Adrenal gland (tissue), 12 donors: ENCODE measurements around the gene AREG. TPM values are rescaled to one million over a fixed set of nuclear protein-coding genes. Genes with fewer than 3 reads are reported as not detected.

ENCODE experiments used
- DNase-seq, 7 donors: peaks; one replicate each; pipeline ENCODE4 v3.0.0-alpha.2; 2019 to 2020
- H3K27ac ChIP-seq, 5 donors: fragments of 200-600 bp; sonication (generic) in 4 of 5; 1 replicate in 3 of 5; 2 replicates in 2 of 5; pipeline versions ENCODE4 v1.5.1 to v1.8.0; 2016 to 2020; ENCODE audit warnings: mild to moderate bottlenecking in 1 of 5
- H3K27me3 ChIP-seq: fragments of 200-600 bp; 2 replicates; pipeline ENCODE4 v1.8.0; 2021
- H3K36me3 ChIP-seq, 2 donors: fragments of 200-600 bp; replicated peaks in 1 of 2; 1 replicate in 1 of 2; 2 replicates in 1 of 2; pipeline versions ENCODE4 v1.5.1 to v1.8.0; 2018 to 2022
- H3K4me1 ChIP-seq, 2 donors: fragments of 200-600 bp; replicated peaks in 1 of 2; 1 replicate in 1 of 2; 2 replicates in 1 of 2; pipeline versions ENCODE4 v1.5.1 to v1.8.0; 2018 to 2021
- H3K4me3 ChIP-seq, 4 donors: fragments of 200-600 bp; sonication (generic) in 3 of 4; one replicate each; pipeline ENCODE4 v1.5.1; 2016 to 2018
- H3K9me3 ChIP-seq, 3 donors: fragments of 200-600 bp; sonication (generic) in 1 of 3; replicated peaks in 1 of 3; 1 replicate in 2 of 3; 2 replicates in 1 of 3; pipeline versions ENCODE4 v1.5.1 to v1.8.0; 2016 to 2021
- POLR2A ChIP-seq, 2 donors: fragments of 450-650 bp; IDR thresholded peaks; one replicate each; pipeline ENCODE4 v1.6.1; 2017; ENCODE audit warnings: antibody characterized with exemption in 2 of 2, mild to moderate bottlenecking in 2 of 2, moderate library complexity in 1 of 2
- WGBS, 4 donors: extraction: QIAGEN DNeasy Blood & Tissue Kit in 2 of 4; methylation state at CpG; one replicate each; pipeline versions ENCODE4 v1.1.5 to v1.1.7; 2013 to 2017; 5-methylcytosine and 5-hydroxymethylcytosine counted together
- intact Hi-C, 2 donors: fragments of 100-400 bp; cut with DNase I; formaldehyde crosslinking; loops; one replicate each; pipeline versions ENCODE4 v1.14.1 to v1.15.0; 2022 to 2023
- polyA plus RNA-seq, 3 donors: library from polyadenylated mRNA; stranded (reverse); fragments of 200-250 nt in 2 of 3; fragments of 350-450 nt in 1 of 3; fragmentation: Illumina TruSeq in 1 of 3; extraction: RNeasy Lipid Tissue Mini Kit (QIAGEN cat#74804) in 1 of 3; gene quantifications; one replicate each; pipeline ENCODE4 v1.2.3, GENCODE V29; 2013 to 2014
- total RNA-seq, 9 donors: library from RNA; depleted of rRNA in 4 of 9; stranded (reverse); fragments of >200 nt in 4 of 9; fragments of 120-200 nt in 1 of 9; fragmentation: NEBNext Ultra II Directional in 1 of 9; extraction: Animal tissue kit (Norgen Biotek cat#: 25700) in 1 of 9; gene quantifications; one replicate each; pipeline versions ENCODE4 v1.1.0 to v1.2.4, GENCODE V29; 2013 to 2023
- TF ChIP-seq, protein P1 (sequence below), 6 experiments: fragments of 450-650 bp in 4 of 6; fragments of 200-600 bp in 2 of 6; sonication (generic) in 1 of 6; IDR thresholded peaks; 1 replicate in 5 of 6; 2 replicates in 1 of 6; pipeline versions ENCODE4 v1.5.1 to v1.8.0; 2016 to 2021; ENCODE audit warnings: antibody characterized with exemption in 6 of 6, mild to moderate bottlenecking in 2 of 6, moderate library complexity in 1 of 6
- donor health status: healthy with polysubstance abuse.
- donor health status: Bipolar disorder and iron deficiency.
- donor health status: DM: yes; HTN: yes; CAD: no.
- donor health status: DM: no; HTN: no; CAD: no.
- donor health status: DM: no; HTN: no; CAD: no.
- donor health status: DM: yes; HTN: yes; CAD: no.

Gene AREG
- total and polyA plus RNA-seq, 12 donors, result 0.32 to 4.8 (median 0.98) TPM; not detected in 3

DNA sequence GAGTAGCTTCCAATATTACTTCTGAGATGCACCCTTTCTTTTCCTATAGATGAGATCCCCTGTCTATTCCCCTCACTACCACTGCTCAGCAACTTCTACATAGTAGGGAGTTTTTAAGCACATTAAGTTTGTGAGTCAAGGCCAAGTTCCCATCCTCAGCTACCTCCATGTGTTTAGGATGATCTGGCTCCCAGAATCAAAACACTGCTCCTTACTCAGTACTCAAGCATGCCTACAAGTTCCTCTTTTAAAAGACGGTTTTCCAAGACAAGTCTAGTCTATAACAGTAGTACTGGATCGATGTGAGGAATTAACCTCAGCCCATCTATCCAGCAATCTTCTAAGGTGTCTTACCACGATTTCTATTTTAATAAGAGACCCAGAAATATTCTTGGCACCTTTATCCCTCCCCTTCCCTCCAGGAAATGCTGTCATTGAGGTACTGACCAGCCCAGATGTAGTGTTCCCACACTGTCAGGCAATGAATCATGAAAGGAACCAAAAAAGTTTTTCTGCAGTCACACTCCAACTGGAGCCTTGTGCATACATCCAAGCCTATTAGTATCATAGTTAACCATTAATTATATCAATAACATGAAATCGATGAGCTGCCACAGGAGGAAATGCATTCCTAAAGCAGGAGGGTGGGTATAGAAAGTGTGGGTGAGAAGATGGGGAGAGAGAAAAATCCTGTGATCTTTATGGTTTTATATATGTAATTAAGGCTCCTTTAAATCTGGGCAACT is 29.6 kb downstream of the AREG start:
- WGBS, 4 donors, result 56 to 60% (median 57%) methylated on average over 4 of the region's 4 CpGs
- TF ChIP-seq, protein P1, sequence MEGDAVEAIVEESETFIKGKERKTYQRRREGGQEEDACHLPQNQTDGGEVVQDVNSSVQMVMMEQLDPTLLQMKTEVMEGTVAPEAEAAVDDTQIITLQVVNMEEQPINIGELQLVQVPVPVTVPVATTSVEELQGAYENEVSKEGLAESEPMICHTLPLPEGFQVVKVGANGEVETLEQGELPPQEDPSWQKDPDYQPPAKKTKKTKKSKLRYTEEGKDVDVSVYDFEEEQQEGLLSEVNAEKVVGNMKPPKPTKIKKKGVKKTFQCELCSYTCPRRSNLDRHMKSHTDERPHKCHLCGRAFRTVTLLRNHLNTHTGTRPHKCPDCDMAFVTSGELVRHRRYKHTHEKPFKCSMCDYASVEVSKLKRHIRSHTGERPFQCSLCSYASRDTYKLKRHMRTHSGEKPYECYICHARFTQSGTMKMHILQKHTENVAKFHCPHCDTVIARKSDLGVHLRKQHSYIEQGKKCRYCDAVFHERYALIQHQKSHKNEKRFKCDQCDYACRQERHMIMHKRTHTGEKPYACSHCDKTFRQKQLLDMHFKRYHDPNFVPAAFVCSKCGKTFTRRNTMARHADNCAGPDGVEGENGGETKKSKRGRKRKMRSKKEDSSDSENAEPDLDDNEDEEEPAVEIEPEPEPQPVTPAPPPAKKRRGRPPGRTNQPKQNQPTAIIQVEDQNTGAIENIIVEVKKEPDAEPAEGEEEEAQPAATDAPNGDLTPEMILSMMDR (IDR thresholded peaks at IDR 0.05), result no peak
- TF ChIP-seq POLR2A (IDR thresholded peaks at IDR 0.05), result no peak
- intact Hi-C loops, result no loop called here
- Histone ChIP-seq H3K27ac (no peak overlapping the region), H3K36me3 (no peaks in the 10 kb centered on the region), H3K27me3 (no peaks in the 10 kb centered on the region), H3K4me3 (no peak overlapping the region), H3K4me1 (no peaks in the 10 kb centered on the region), H3K9me3 (no peaks in the 10 kb centered on the region)
- DNase-seq, result no peak

DNA sequence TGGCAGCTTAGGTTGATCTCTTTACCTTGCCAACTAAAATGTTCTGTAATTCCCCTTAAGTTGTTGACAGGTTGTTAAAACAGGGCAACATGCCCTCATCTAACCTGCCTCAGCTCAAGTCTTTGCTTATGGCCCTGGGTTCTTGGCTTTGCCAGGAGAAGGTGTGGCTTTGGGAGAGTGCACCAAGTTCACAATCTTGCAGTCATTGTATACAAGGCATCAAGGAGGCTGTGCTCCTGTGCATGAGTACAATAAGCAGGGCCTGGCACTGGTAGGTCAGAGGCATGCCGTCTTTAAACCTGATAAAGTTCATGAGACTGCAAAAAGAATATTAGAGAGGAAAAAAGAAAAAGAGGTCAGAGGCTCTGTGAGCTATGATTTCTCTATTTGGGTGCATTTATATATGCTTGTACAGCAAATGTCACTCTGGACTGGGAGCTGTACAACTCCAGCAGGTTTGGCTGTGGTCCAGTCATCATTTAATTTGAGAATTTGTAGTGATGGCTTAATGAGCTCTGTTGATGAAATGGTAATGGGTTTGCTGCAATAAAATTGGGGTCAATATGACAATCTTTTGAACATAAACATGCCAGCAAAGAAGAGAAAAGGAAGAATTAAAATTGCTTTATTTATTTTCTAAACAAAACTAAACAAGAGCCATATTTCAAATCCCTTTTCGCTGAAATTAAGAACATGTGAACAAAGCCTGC is 30.3 kb downstream of the AREG start:
- WGBS, 4 donors, result 68 to 76% (median 73%) methylated on average over 2 of the region's 2 CpGs
- Histone ChIP-seq H3K27me3 (no peaks in the 10 kb centered on the region), H3K36me3 (no peaks in the 10 kb centered on the region), H3K27ac (no peak overlapping the region), H3K4me3 (no peak overlapping the region), H3K9me3 (no peaks in the 10 kb centered on the region), H3K4me1 (no peaks in the 10 kb centered on the region)
- TF ChIP-seq, protein P1 (IDR thresholded peaks at IDR 0.05), result no peak
- intact Hi-C loops, result no loop called here
- no peak for DNase-seq

DNA sequence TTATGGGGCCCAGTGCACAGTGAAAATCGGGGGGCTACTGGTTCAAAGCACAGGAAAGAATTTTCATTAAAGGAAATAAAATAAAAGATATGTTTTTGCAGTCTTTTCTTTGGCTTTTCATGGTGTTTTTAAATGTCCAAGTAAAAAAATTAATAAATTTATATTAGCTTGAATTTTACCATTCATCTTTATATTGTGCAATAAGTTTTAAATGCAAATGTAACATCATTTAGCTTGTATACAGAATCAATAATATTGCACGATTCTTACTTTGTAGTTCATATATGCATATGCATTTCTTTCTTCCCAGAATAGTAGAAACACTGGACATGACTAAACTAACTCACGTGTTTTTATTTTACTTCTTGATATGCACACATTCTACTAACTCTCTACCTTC is 31.0 kb downstream of the AREG start:
- TF ChIP-seq, protein P1 (IDR thresholded peaks at IDR 0.05), result no peak
- no peak for TF ChIP-seq POLR2A (IDR thresholded peaks at IDR 0.05)
- WGBS, 4 donors, result 54 to 68% (median 58%) methylated on average over 3 of the region's 3 CpGs
- intact Hi-C loops, result no loop called here

DNA sequence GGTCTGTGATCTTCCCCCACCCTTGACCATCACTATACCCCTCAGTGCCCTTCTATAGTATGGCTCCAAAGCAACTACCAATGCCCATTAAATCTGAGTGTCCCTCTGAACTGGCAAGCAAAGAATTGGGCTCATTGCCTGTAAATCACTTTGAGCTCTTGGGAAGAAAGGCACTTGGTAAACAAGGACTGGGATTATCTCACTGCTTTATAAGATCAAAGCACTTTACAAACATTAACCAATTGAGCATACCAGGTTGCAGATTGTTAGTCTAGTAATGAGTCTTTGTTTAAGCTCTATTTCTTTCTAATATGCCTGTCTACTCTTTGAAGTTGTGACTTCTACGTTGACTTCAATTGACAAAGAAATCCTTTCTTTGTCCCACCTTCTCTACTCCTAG is 34.1 kb downstream of the AREG start:
- H3K4me3 ChIP-seq, result no peak overlapping the region
- H3K36me3 ChIP-seq, result no peaks in the 10 kb centered on the region
- no peaks in the 10 kb centered on the region for H3K9me3 ChIP-seq
- no peak overlapping the region for H3K27ac ChIP-seq
- intact Hi-C loops, result no loop called here
- 64 to 81% (median 71%) methylated on average over 1 of the region's 1 CpG for WGBS, 4 donors
- DNase-seq, result no peak
- H3K4me1 ChIP-seq, result no peaks in the 10 kb centered on the region
- TF ChIP-seq, protein P1 (IDR thresholded peaks at IDR 0.05), result no peak
- no peak for TF ChIP-seq POLR2A (IDR thresholded peaks at IDR 0.05)
- H3K27me3 ChIP-seq, result no peaks in the 10 kb centered on the region

More for the DNA sequence above, 31.0 kb downstream of the AREG start:
- no peaks in the 10 kb centered on the region for H3K4me1 ChIP-seq
- no peak overlapping the region for H3K27ac ChIP-seq
- H3K4me3 ChIP-seq, result no peak overlapping the region
- DNase-seq, result no peak
- H3K9me3 ChIP-seq, result no peaks in the 10 kb centered on the region
- no peaks in the 10 kb centered on the region for H3K36me3 ChIP-seq
- no peaks in the 10 kb centered on the region for H3K27me3 ChIP-seq
